H1 (cell line): ENCODE data around the gene SPAG16. TPM values are rescaled to one million over a fixed set of nuclear protein-coding genes. Genes with fewer than 3 reads are reported as not detected.

Experiments
- CTCF ChIA-PET: fragments of 300-600 bp; sonication (Branson Sonifier 250); formaldehyde crosslinking; loops from one replicate; lab custom pipeline; 2021; ENCODE audit not compliant: partially characterized antibody; lab: Charles Lee
- POLR2A ChIA-PET: fragments of 300-600 bp; sonication (Branson Sonifier 250); formaldehyde crosslinking; loops from one replicate; lab custom pipeline; 2021; ENCODE audit warnings: inconsistent platforms; ENCODE audit not compliant: partially characterized antibody; lab: Charles Lee
- DNase-seq, 2 experiments: peaks; one replicate each; pipeline versions ENCODE4 v3.0.0 to v3.0.0-alpha.2; 2010 to 2022; ENCODE audit warnings: low spot score in 2 of 2, low read depth in 1 of 2, mixed read lengths in 1 of 2
- FAIRE-seq: peaks from 2 replicates; lab custom pipeline; 2011; peaks lifted over from hg19 to GRCh38; lab: Jason Lieb, UNC
- H2AFZ ChIP-seq: 2 replicates; pipeline ENCODE4 v1.8.1; 2012; ENCODE audit warnings: low read length, inconsistent platforms
- H2AK5ac ChIP-seq: 2 replicates; pipeline ENCODE4 v1.6.1; 2013; ENCODE audit warnings: low read depth, low read length
- H2BK120ac ChIP-seq: replicated peaks from 2 replicates; pipeline ENCODE3; 2013; ENCODE audit warnings: low read depth, low read length, inconsistent platforms
- H2BK12ac ChIP-seq: 2 replicates; pipeline ENCODE4 v1.6.1; 2013; ENCODE audit warnings: low read depth, low read length
- H2BK15ac ChIP-seq: 2 replicates; pipeline ENCODE4 v1.6.1; 2013; ENCODE audit warnings: low read length
- H2BK20ac ChIP-seq: 2 replicates; pipeline ENCODE4 v1.6.1; 2013; ENCODE audit warnings: low read length
- H2BK5ac ChIP-seq: 2 replicates; pipeline ENCODE4 v1.6.1; 2013; ENCODE audit warnings: low read depth, low read length
- H3K14ac ChIP-seq: 2 replicates; pipeline ENCODE4 v1.6.1; 2013; ENCODE audit warnings: inconsistent platforms; ENCODE audit not compliant: insufficient read length
- H3K18ac ChIP-seq: 2 replicates; pipeline ENCODE4 v1.6.1; 2013; ENCODE audit warnings: low read length; ENCODE audit errors: extremely low read depth
- H3K23ac ChIP-seq: 2 replicates; pipeline ENCODE4 v1.6.1; 2013; ENCODE audit warnings: inconsistent platforms; ENCODE audit not compliant: insufficient read length
- H3K23me2 ChIP-seq: 2 replicates; pipeline ENCODE4 v1.6.1; 2013; ENCODE audit warnings: low read depth, low read length
- H3K27ac ChIP-seq: 2 replicates; pipeline ENCODE4 v1.6.1; 2011; ENCODE audit warnings: low read depth, low read length, inconsistent platforms
- H3K27me3 ChIP-seq, 4 experiments: replicated peaks in 1 of 4; 1 replicate in 1 of 4; 2 replicates in 3 of 4; pipeline versions ENCODE4 v1.6.1 to v1.8.1; 2011 to 2013; ENCODE audit warnings: low read length in 3 of 4, mild to moderate bottlenecking in 3 of 4, inconsistent platforms in 2 of 4, mixed read lengths in 2 of 4, moderate library complexity in 1 of 4; ENCODE audit not compliant: control insufficient read depth in 3 of 4, insufficient read depth in 3 of 4; ENCODE audit errors: extremely low read depth in 1 of 4
- H3K36me3 ChIP-seq, 4 experiments: 2 replicates each; pipeline versions ENCODE4 v1.6.1 to v1.8.1; 2011 to 2013; ENCODE audit warnings: mild to moderate bottlenecking in 4 of 4, low read length in 3 of 4, moderate library complexity in 2 of 4, control low read depth in 1 of 4, inconsistent platforms in 1 of 4; ENCODE audit not compliant: insufficient read depth in 4 of 4, control insufficient read depth in 2 of 4
- H3K4ac ChIP-seq: replicated peaks from 2 replicates; pipeline ENCODE3; 2013; ENCODE audit warnings: low read length, low read depth, mixed read lengths, inconsistent platforms; ENCODE audit not compliant: insufficient read length
- H3K4me1 ChIP-seq, 4 experiments: replicated peaks in 1 of 4; 1 replicate in 1 of 4; 2 replicates in 3 of 4; pipeline versions ENCODE4 v1.6.1 to v1.8.1; 2011 to 2013; ENCODE audit warnings: low read length in 3 of 4, inconsistent platforms in 2 of 4, mixed read lengths in 1 of 4; ENCODE audit not compliant: insufficient read depth in 4 of 4, control insufficient read depth in 3 of 4
- H3K4me2 ChIP-seq, 2 experiments: 2 replicates each; pipeline versions ENCODE4 v1.6.1 to v1.8.1; 2011 to 2013; ENCODE audit warnings: low read depth in 2 of 2, low read length in 2 of 2, control low read depth in 1 of 2, inconsistent platforms in 1 of 2, mild to moderate bottlenecking in 1 of 2; ENCODE audit not compliant: insufficient read depth in 1 of 2
- H3K4me3 ChIP-seq, 4 experiments: fragments of 200-600, 300-600 bp in 1 of 4; sonication (generic), shearing (Covaris generic), sonication (Bioruptor Twin) in 1 of 4; 2 replicates each; pipeline versions ENCODE4 v1.5.1 to v1.8.1; 2011 to 2016; ENCODE audit warnings: low read length in 4 of 4, low read depth in 3 of 4, control low read depth in 2 of 4, inconsistent platforms in 2 of 4, mild to moderate bottlenecking in 2 of 4, mixed read lengths in 1 of 4, moderate library complexity in 1 of 4; ENCODE audit not compliant: insufficient read depth in 2 of 4; ENCODE audit errors: extremely low read depth in 1 of 4
- H3K56ac ChIP-seq: replicated peaks from 2 replicates; pipeline ENCODE3; 2013; ENCODE audit warnings: low read depth, mild to moderate bottlenecking, mixed read lengths, low read length, inconsistent platforms; ENCODE audit not compliant: insufficient read length
- H3K79me1 ChIP-seq: 2 replicates; pipeline ENCODE4 v1.6.1; 2013; ENCODE audit warnings: low read depth, low read length, control low read depth
- H3K79me2 ChIP-seq, 2 experiments: 2 replicates each; pipeline versions ENCODE4 v1.6.1 to v1.8.1; 2012 to 2013; ENCODE audit warnings: low read length in 2 of 2, mild to moderate bottlenecking in 2 of 2, inconsistent platforms in 1 of 2; ENCODE audit not compliant: insufficient read depth in 2 of 2, control insufficient read depth in 1 of 2
- H3K9ac ChIP-seq, 4 experiments: replicated peaks in 1 of 4; 1 replicate in 1 of 4; 2 replicates in 3 of 4; pipeline versions ENCODE4 v1.6.1 to v1.8.1; 2011 to 2013; ENCODE audit warnings: low read depth in 3 of 4, low read length in 3 of 4, control low read depth in 2 of 4, mild to moderate bottlenecking in 2 of 4, moderate library complexity in 2 of 4, inconsistent platforms in 1 of 4; ENCODE audit errors: extremely low read depth in 1 of 4
- H3K9me3 ChIP-seq, 2 experiments: 2 replicates each; pipeline versions ENCODE4 v1.6.1 to v1.8.1; 2012 to 2013; ENCODE audit warnings: mild to moderate bottlenecking in 2 of 2, moderate library complexity in 2 of 2, control low read depth in 1 of 2, inconsistent platforms in 1 of 2, low read depth in 1 of 2, low read length in 1 of 2, mixed read lengths in 1 of 2; ENCODE audit not compliant: insufficient read depth in 2 of 2
- H4K20me1 ChIP-seq, 2 experiments: replicated peaks in 1 of 2; 2 replicates each; pipeline versions ENCODE3 to v1.8.1; 2011 to 2013; ENCODE audit warnings: inconsistent platforms in 2 of 2, low read length in 2 of 2, mild to moderate bottlenecking in 1 of 2; ENCODE audit not compliant: insufficient read depth in 2 of 2, control insufficient read depth in 1 of 2
- H4K5ac ChIP-seq: 2 replicates; pipeline ENCODE4 v1.6.1; 2013; ENCODE audit warnings: low read length, low read depth, mixed read lengths, inconsistent platforms; ENCODE audit not compliant: insufficient read length
- H4K8ac ChIP-seq: 2 replicates; pipeline ENCODE4 v1.8.0; 2013; ENCODE audit warnings: mild to moderate bottlenecking, moderate library complexity, low read length, inconsistent platforms; ENCODE audit not compliant: insufficient read depth; ENCODE audit errors: extremely low read depth
- H4K91ac ChIP-seq: replicated peaks from 2 replicates; pipeline ENCODE3; 2013; ENCODE audit warnings: low read length, mixed read lengths, inconsistent platforms; ENCODE audit not compliant: insufficient read length
- ASH2L ChIP-seq: fragments of 200-600, 300-600 bp; sonication (generic); IDR thresholded peaks from one replicate; pipeline ENCODE4 v1.7.1; 2017; ENCODE audit warnings: low read length
- BCL11A ChIP-seq, 2 experiments: IDR thresholded peaks; one replicate each; pipeline ENCODE4 v1.6.1; 2011; ENCODE audit warnings: low read depth in 2 of 2, low read length in 2 of 2, mild to moderate bottlenecking in 2 of 2
- CHD2 ChIP-seq: IDR thresholded peaks from 2 replicates; pipeline ENCODE4 v1.6.1; 2012; ENCODE audit warnings: low read length, improper control_type of control experiment
- EP300 ChIP-seq, 2 experiments: IDR thresholded peaks; 1 replicate in 1 of 2; 2 replicates in 1 of 2; pipeline ENCODE4 v1.6.1; 2011 to 2012; ENCODE audit warnings: low read depth in 2 of 2, low read length in 2 of 2, mild to moderate bottlenecking in 2 of 2, borderline replicate concordance in 1 of 2, inconsistent platforms in 1 of 2, moderate library complexity in 1 of 2
- GABPA ChIP-seq: IDR thresholded peaks from 2 replicates; pipeline ENCODE4 v1.6.1; 2011; ENCODE audit warnings: mild to moderate bottlenecking, low read length, moderate library complexity, borderline replicate concordance; ENCODE audit not compliant: insufficient read depth
- PHF8 ChIP-seq: fragments of 200-600 bp; sonication (generic); conservative IDR thresholded peaks from 2 replicates; pipeline ENCODE4 v1.7.1; 2012; ENCODE audit warnings: low read depth, mild to moderate bottlenecking, inconsistent platforms, low read length, moderate library complexity
- POLR2AphosphoS5 ChIP-seq: IDR thresholded peaks from 2 replicates; pipeline ENCODE4 v1.6.1; 2011; ENCODE audit warnings: low read depth, low read length
- RXRA ChIP-seq: IDR thresholded peaks from 2 replicates; pipeline ENCODE4 v1.6.1; 2011; ENCODE audit warnings: low read depth, mild to moderate bottlenecking, low read length, moderate library complexity; ENCODE audit not compliant: insufficient read depth
- SIN3A ChIP-seq, 2 experiments: IDR thresholded peaks in 1 of 2; conservative IDR thresholded peaks in 1 of 2; 2 replicates each; pipeline ENCODE4 v1.6.1; 2011 to 2012; ENCODE audit warnings: low read length in 2 of 2, improper control_type of control experiment in 1 of 2, low read depth in 1 of 2, mild to moderate bottlenecking in 1 of 2
- SUZ12 ChIP-seq: fragments of 200-600 bp; sonication (generic); IDR thresholded peaks from 2 replicates; pipeline ENCODE4 v1.6.1; 2012; ENCODE audit warnings: mild to moderate bottlenecking, inconsistent platforms, low read length, moderate library complexity, mixed read lengths
- WGBS, 2 experiments: shearing (Covaris generic) in 1 of 2; methylation state at CpG; one replicate each; pipeline versions ENCODE4 v1.1.6 to v1.1.7; 2013 to 2015; ENCODE audit warnings: low lambda C conversion rate in 2 of 2, mixed read lengths in 2 of 2, inconsistent platforms in 1 of 2, low coverage in 1 of 2, missing lambda C conversion rate in 1 of 2; ENCODE audit not compliant: insufficient replicate concordance in 2 of 2, insufficient coverage in 1 of 2, insufficient read length in 1 of 2; ENCODE audit errors: extremely low coverage in 1 of 2, missing lambda C conversion rate in 1 of 2; 5-methylcytosine and 5-hydroxymethylcytosine counted together
- polyA plus RNA-seq, 7 experiments: library from polyadenylated mRNA; depleted of rRNA in 3 of 7; stranded (reverse) in 5 of 7; unstranded in 2 of 7; fragments of >200 nt in 5 of 7; fragments of 200-250 nt in 2 of 7; gene quantifications; 1 replicate in 5 of 7; 2 replicates in 1 of 7; 4 replicates in 1 of 7; pipeline versions ENCODE4 v1.2.1 to v1.2.3, GENCODE V29; 2011 to 2013; ENCODE audit warnings: missing spikeins in 2 of 7, mixed read lengths in 2 of 7
- total RNA-seq: library from RNA; stranded (reverse); fragmentation: NEBNext Ultra II Directional; extraction: Animal tissue kit (Norgen Biotek cat#: 25700); gene quantifications from 2 replicates; pipeline ENCODE4 v1.2.1, GENCODE V29; 2021
- TF ChIP-seq, protein P1 (sequence below), 3 experiments: IDR thresholded peaks; 1 replicate in 2 of 3; 2 replicates in 1 of 3; pipeline versions ENCODE4 v1.5.1 to v1.6.1; 2011; ENCODE audit warnings: low read length in 3 of 3, mild to moderate bottlenecking in 3 of 3, inconsistent platforms in 2 of 3, low read depth in 1 of 3, moderate library complexity in 1 of 3; ENCODE audit not compliant: insufficient read depth in 1 of 3; ENCODE audit errors: control extremely low read depth in 1 of 3

Gene SPAG16
- total and polyA plus RNA-seq, 2 of the 8 experiments (the other 6 are each of a cell fraction or from before 2014, with no cell fraction given), result 6.0 to 14.9 TPM

- no peak overlapping the region for H4K91ac ChIP-seq
- no peak overlapping the region for H2BK120ac ChIP-seq
- ChIA-PET POLR2A (no interaction called here), CTCF (no interaction called here)
- no peak overlapping the region for H3K27ac ChIP-seq
- no peaks in the 10 kb centered on the region for H3K23me2 ChIP-seq
- WGBS, 2 experiments, result 96% methylated on average over 4 of the region's 4 CpGs; no CpG with 5 or more reads in 1 of the 2 experiments
- no peak overlapping the region for H3K4ac ChIP-seq
- 0 out of 2 replicates have a peak overlapping the region, but pooled peaks have one; percentile 18 for H2AK5ac ChIP-seq
- no peak overlapping the region for H3K56ac ChIP-seq
- no peaks in the 10 kb centered on the region for H3K9me3 ChIP-seq
- no peak overlapping the region for H4K5ac ChIP-seq
- H2BK5ac ChIP-seq, result no peak overlapping the region
- no peaks in the 10 kb centered on the region for H3K79me2 ChIP-seq
- no peak overlapping the region for H3K23ac ChIP-seq
- no peak overlapping the region for H2BK20ac ChIP-seq
- no peaks in the 10 kb centered on the region for H4K20me1 ChIP-seq
- no peak overlapping the region for H3K9ac ChIP-seq
- no peak for DNase-seq
- no peak overlapping the region for H3K4me2 ChIP-seq
- H2BK15ac ChIP-seq, result no peak overlapping the region; the same call in 1 of the 2 replicates
- H2AFZ ChIP-seq, result no peak overlapping the region
- no peaks in the 10 kb centered on the region for H3K27me3 ChIP-seq
- H3K18ac ChIP-seq, result no peak overlapping the region
- H4K8ac ChIP-seq, result no peak overlapping the region
- no peaks in the 10 kb centered on the region for H3K79me1 ChIP-seq
- H3K4me3 ChIP-seq, result no peak overlapping the region
- no peaks in the 10 kb centered on the region for H3K36me3 ChIP-seq
- no peak for FAIRE-seq
- no peak overlapping the region for H3K14ac ChIP-seq
- no peaks in the 10 kb centered on the region; a peak in 1 of 7 replicates for H3K4me1 ChIP-seq
- H2BK12ac ChIP-seq, result no peak overlapping the region
- TF ChIP-seq BCL11A (IDR thresholded peaks at IDR 0.05; ENCODE audit: low read depth in 2 of 2, low read length in 2 of 2), result no peak
- no peak for TF ChIP-seq POLR2AphosphoS5
- TF ChIP-seq SUZ12, result no peak
- no peak for TF ChIP-seq CHD2
- TF ChIP-seq EP300 (IDR thresholded peaks at IDR 0.05; ENCODE audit: borderline replicate concordance in 1 of 2, low read depth in 2 of 2, low read length in 2 of 2), result no peak
- no peak for TF ChIP-seq ASH2L
- TF ChIP-seq GABPA, result no peak
- TF ChIP-seq RXRA, result no peak
- TF ChIP-seq SIN3A (conservative IDR thresholded peaks at IDR 0.05 in 1 of 2, IDR thresholded peaks at IDR 0.05 in 1 of 2; ENCODE audit: low read depth in 1 of 2, low read length in 2 of 2), result no peak
- TF ChIP-seq PHF8, result no peak
- TF ChIP-seq, protein P1, sequence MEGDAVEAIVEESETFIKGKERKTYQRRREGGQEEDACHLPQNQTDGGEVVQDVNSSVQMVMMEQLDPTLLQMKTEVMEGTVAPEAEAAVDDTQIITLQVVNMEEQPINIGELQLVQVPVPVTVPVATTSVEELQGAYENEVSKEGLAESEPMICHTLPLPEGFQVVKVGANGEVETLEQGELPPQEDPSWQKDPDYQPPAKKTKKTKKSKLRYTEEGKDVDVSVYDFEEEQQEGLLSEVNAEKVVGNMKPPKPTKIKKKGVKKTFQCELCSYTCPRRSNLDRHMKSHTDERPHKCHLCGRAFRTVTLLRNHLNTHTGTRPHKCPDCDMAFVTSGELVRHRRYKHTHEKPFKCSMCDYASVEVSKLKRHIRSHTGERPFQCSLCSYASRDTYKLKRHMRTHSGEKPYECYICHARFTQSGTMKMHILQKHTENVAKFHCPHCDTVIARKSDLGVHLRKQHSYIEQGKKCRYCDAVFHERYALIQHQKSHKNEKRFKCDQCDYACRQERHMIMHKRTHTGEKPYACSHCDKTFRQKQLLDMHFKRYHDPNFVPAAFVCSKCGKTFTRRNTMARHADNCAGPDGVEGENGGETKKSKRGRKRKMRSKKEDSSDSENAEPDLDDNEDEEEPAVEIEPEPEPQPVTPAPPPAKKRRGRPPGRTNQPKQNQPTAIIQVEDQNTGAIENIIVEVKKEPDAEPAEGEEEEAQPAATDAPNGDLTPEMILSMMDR (IDR thresholded peaks at IDR 0.05; ENCODE audit: control extremely low read depth in 1 of 3, insufficient read depth in 1 of 3, low read depth in 1 of 3, low read length in 3 of 3), result no peak
Measured at GRCh38 chr2:213248637-213249036, 35.6 kb upstream of the SPAG16 start.
